Choroid plexus epithelial cell (primary cell): ENCODE results near the gene CACNA1G.

ENCODE experiments used
- DNase-seq: peaks from one replicate; pipeline ENCODE4 v3.0.0-alpha.2; 2010; ENCODE audit warnings: low read depth
- H3K4me3 ChIP-seq: 2 replicates; pipeline ENCODE4 v1.5.1; 2011; ENCODE audit warnings: low read depth, mild to moderate bottlenecking, control low read depth, low read length, moderate library complexity
- CTCF ChIP-seq: conservative IDR thresholded peaks from 2 replicates; pipeline ENCODE4 v1.5.1; 2011; ENCODE audit warnings: low read depth, mild to moderate bottlenecking, control low read depth, inconsistent platforms, low read length, moderate library complexity

Gene CACNA1G

DNA sequence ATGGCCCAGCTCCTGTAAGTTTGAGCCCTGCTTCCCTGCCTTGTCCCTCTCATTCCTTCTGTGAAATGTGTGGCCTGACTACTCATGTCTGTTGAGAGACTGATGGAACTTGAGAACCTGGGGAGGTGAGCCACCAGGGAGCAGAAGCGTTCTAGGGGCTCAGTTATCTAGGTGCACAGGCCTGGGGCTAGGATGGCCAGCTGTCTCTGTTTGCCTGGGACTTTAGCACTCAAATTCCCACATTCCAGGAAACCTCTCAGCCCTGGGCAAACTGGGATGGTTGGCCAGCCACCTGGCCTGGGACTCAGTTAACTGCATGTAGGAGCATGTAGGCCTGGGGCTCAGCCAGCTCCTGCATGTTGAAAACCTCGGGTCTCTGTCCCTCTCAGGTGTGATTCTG lies 37.3 kb upstream of the CACNA1G start:
- DNase-seq: no peak
- no peak for TF ChIP-seq CTCF
- H3K4me3 ChIP-seq: no peak overlapping the region

- no peak for TF ChIP-seq CTCF
- no peak for DNase-seq
- H3K4me3 ChIP-seq: no peak overlapping the region
These were observed 35.7 kb upstream of the CACNA1G start for GRCh38 chr17:50524838-50525237.

DNA sequence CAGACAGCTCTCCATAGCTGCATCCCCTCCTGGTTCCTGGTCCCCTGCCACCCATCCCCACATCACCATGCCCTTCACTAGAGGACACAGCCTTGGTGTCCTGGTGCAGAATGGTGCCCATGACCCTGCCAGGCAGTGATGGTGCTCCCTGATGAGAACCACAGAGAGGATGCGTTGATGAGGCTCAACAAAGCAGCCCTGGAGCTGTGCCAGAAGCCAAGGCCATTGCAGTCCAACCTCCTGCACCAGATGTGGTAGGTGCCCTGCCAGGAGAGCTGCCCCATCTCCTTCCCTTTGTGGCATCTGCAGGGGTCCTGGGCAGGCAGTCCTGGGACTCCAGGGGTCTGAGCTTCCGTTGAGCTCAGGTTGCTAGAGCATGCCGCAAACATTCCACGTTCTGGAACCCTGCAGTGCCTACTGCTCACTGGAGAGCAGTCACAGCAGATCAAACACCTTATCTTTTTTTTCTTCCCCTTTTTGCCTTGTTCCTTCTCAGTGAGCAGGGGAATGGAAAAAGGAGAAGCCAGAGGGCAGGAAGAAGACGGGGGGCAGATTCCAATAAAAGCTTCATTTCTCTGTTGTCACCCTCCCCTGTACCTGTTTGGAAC lies 33.3 kb upstream of the CACNA1G start:
- H3K4me3 ChIP-seq: no peak overlapping the region
- no peak for DNase-seq
- TF ChIP-seq CTCF: no peak

DNA sequence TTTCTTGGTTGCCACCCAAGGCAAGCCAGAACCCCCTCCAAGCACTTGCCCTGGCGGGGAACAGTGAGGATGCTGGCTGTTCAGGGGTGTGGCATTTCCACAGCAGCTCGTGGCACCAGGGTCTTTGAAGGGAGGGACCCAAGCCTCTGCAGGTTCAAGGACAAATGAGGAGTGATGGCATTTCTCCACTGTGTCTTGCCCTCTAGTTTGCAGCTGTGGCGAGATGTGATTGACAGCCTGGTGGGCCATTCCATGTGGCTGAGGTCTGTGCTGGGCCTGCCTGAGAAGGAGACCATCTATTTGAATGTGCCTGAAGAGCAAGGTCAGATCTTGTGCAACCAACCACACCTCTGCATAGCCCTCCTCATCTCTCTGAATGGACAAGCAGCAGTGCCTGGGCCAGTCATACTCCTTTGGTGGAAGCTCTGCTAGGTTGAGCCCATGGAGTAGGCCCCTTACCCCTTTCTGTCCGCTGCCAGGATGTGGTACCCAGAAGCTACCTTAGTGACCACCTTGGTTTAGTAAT lies 32.5 kb upstream of the CACNA1G start:
- TF ChIP-seq CTCF: no peak
- DNase-seq: no peak
- H3K4me3 ChIP-seq: no peak overlapping the region

GRCh38 chr17:50529849-50530248 lies 30.7 kb upstream of the CACNA1G start:
- H3K4me3 ChIP-seq: no peak overlapping the region
- no peak for DNase-seq
- TF ChIP-seq CTCF: no peak

DNA sequence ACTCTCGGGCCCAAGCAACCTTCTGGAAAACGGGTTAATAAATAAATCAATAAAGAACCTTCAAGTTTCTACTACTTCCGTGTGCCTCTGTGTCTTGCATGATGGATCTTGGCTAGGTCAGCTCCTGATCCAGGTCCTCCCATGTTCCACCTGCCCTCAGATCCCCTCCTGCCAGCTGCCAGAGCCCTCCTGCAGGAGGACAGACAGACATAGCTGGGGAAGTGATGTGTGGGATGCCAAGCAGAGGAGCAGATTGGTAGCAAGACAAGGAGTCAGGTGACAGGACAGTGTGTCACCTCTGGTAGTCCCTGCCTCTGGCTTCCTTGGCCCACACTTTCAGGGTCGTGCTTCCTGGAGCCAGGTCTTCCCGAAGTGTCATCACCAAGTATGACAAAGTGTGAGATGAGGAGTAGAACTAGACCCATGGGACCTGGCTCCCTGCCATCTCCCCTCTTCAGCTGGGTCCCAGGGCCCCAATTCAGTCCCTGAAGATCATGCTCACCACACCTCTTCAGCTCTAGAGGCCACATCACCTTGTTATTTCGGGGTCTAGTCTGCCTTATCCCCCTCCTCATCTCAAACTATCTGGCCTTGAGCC lies 29.0 kb upstream of the CACNA1G start:
- TF ChIP-seq CTCF: no peak
- no peak for DNase-seq
- H3K4me3 ChIP-seq: no peak overlapping the region

DNA sequence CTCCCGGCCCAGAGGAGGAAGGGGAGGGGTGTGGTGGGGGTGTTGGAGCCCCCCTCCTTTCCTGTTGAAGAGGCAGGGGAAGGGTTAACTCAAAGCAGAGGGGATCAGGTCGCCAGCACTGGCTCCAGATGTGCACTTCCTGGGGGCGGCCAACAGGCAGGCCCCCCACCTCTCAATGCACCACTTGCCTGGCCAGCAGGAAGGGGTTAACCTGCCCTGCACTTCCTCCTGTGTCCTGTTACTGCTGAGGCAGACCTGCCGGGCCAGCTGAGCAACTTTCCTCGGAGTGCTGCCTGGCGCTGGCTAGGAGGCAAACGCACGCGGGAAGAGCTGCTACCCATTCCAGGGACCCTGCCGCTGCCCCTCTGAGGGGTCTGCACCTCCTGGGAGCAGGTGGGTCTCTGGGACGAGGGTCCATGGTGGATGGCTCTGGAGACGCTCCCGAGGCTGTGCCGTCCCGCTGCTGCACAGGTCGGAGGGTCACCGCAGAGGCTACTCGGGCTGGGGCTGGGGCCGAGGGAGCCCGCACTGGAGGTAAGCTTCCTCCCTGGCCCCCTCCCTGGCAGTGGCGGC lies 28.0 kb upstream of the CACNA1G start, which contains the start of gene EPN3:
EPN3 (plus strand) TSS at position 284 of the 573 bp plus-strand sequence. CDS start 3,822 bp downstream, outside the sequence.
- TF ChIP-seq CTCF: no peak
- no peak for DNase-seq
- no peak within 1 kb of the TSS for H3K4me3 ChIP-seq
